Upper lobe of left lung (tissue), 6 donors: ENCODE measurements around the gene SLC4A3. TPM values are rescaled to one million over a fixed set of nuclear protein-coding genes. Genes with fewer than 3 reads are reported as not detected.

Source experiments
- ATAC-seq, 2 donors: fragments of 200-7000 bp; cut with Tn5 transposase; one replicate each; pipeline ENCODE4 v1.9.1; 2022; ENCODE audit warnings: mild to moderate bottlenecking in 2 of 2, moderate library complexity in 2 of 2; ENCODE audit not compliant: low FRiP score in 2 of 2
- DNase-seq, 2 donors: peaks; one replicate each; pipeline ENCODE4 v3.0.0-alpha.2; 2019 to 2020
- H3K27ac ChIP-seq, 4 donors: fragments of 200-600 bp; sonication (generic); one replicate each; pipeline ENCODE4 v1.5.1; 2016 to 2019
- H3K27me3 ChIP-seq, 4 donors: fragments of 200-600 bp; sonication (generic); one replicate each; pipeline ENCODE4 v1.5.1; 2017 to 2019
- H3K36me3 ChIP-seq, 4 donors: fragments of 200-600 bp; sonication (generic); one replicate each; pipeline ENCODE4 v1.5.1; 2016 to 2019
- H3K4me1 ChIP-seq, 4 donors: fragments of 200-600 bp; sonication (generic); one replicate each; pipeline ENCODE4 v1.5.1; 2018 to 2019
- H3K4me3 ChIP-seq, 4 donors: fragments of 200-600 bp; sonication (generic); one replicate each; pipeline ENCODE4 v1.5.1; 2017 to 2019; ENCODE audit warnings: mild to moderate bottlenecking in 2 of 4, moderate library complexity in 1 of 4
- H3K9me3 ChIP-seq, 4 donors: fragments of 200-600 bp; sonication (generic); one replicate each; pipeline ENCODE4 v1.5.1; 2018 to 2019
- CTCF ChIP-seq, 6 experiments: fragments of 450-650 bp in 4 of 6; fragments of 200-600 bp in 2 of 6; sonication (generic) in 2 of 6; IDR thresholded peaks; one replicate each; pipeline ENCODE4 v1.5.1; 2016 to 2019; ENCODE audit warnings: antibody characterized with exemption in 6 of 6
- EP300 ChIP-seq, 4 donors: sonication (generic); formaldehyde crosslinking; IDR thresholded peaks; one replicate each; pipeline ENCODE4 v1.5.1; 2017; ENCODE audit warnings: antibody characterized with exemption in 4 of 4, control low read depth in 2 of 4
- POLR2A ChIP-seq, 4 donors: fragments of 450-650 bp; IDR thresholded peaks; one replicate each; pipeline ENCODE4 v1.5.1; 2016 to 2017; ENCODE audit warnings: antibody characterized with exemption in 4 of 4, mild to moderate bottlenecking in 2 of 4
- POLR2AphosphoS5 ChIP-seq, 2 donors: sonication (generic); formaldehyde crosslinking; IDR thresholded peaks; one replicate each; pipeline ENCODE4 v1.5.1; 2017; ENCODE audit warnings: antibody characterized with exemption in 2 of 2
- WGBS, 2 donors: methylation state at CpG; one replicate each; pipeline ENCODE4 v1.1.5; 2017 to 2018; 5-methylcytosine and 5-hydroxymethylcytosine counted together
- total RNA-seq, 6 donors: library from RNA; depleted of rRNA in 4 of 6; stranded (reverse); fragments of >200 nt in 4 of 6; gene quantifications; one replicate each; pipeline versions ENCODE4 v1.1.0 to v1.2.1, GENCODE V29; 2016 to 2021
- donor health status: DM: no; HTN: no; CAD: no; lungs with moderate emphysema.
- donor health status: DM: no; HTN: yes; CAD: no; lungs with severe emphysema.

The SLC4A3 gene
- total RNA-seq, 6 donors from 2014 or later: 0.30 to 14.7 (median 2.1) TPM

GRCh38 chr2:219665926-219666325 is 38.5 kb downstream of the SLC4A3 start:
- Histone ChIP-seq H3K36me3 (no peaks in the 10 kb centered on the region), H3K9me3 (peaks cover 0 to 8% (median 0%) of the 10 kb centered on the region in 4 donors), H3K4me1 (no peaks in the 10 kb centered on the region), H3K27ac (no peak overlapping the region), H3K27me3 (no peaks in the 10 kb centered on the region), H3K4me3 (no peak overlapping the region)
- WGBS, 2 donors: 69 to 75% methylated on average over 6 of the region's 6 CpGs
- DNase-seq: no peak
- TF ChIP-seq EP300 (IDR thresholded peaks at IDR 0.05): no peak
- no peak for TF ChIP-seq POLR2A (IDR thresholded peaks at IDR 0.05)
- no peak for TF ChIP-seq POLR2AphosphoS5 (IDR thresholded peaks at IDR 0.05)
- TF ChIP-seq CTCF (IDR thresholded peaks at IDR 0.05): no peak
- no peak for ATAC-seq

- Histone ChIP-seq H3K9me3 (no peaks in the 10 kb centered on the region), H3K4me1 (no peaks in the 10 kb centered on the region), H3K27me3 (no peaks in the 10 kb centered on the region), H3K4me3 (no peak overlapping the region), H3K36me3 (no peaks in the 10 kb centered on the region), H3K27ac (no peak overlapping the region)
- DNase-seq (no peak), ATAC-seq (no peak)
- 74 to 87% methylated on average over 14 to 15 of the region's 15 CpGs for WGBS, 2 donors
- TF ChIP-seq CTCF (IDR thresholded peaks at IDR 0.05) (no peak), POLR2AphosphoS5 (IDR thresholded peaks at IDR 0.05) (no peak), EP300 (IDR thresholded peaks at IDR 0.05) (no peak), POLR2A (IDR thresholded peaks at IDR 0.05) (no peak)
Measured at GRCh38 chr2:219668316-219668715, 40.9 kb downstream of the SLC4A3 start.

GRCh38 chr2:219670386-219670785 is 43.0 kb downstream of the SLC4A3 start:
- Histone ChIP-seq H3K9me3 (no peaks in the 10 kb centered on the region), H3K4me3 (no peak overlapping the region), H3K36me3 (no peaks in the 10 kb centered on the region), H3K27ac (no peak overlapping the region), H3K27me3 (no peaks in the 10 kb centered on the region), H3K4me1 (no peaks in the 10 kb centered on the region)
- ATAC-seq (no peak), DNase-seq (no peak)
- TF ChIP-seq POLR2A (IDR thresholded peaks at IDR 0.05): no peak
- no peak for TF ChIP-seq POLR2AphosphoS5 (IDR thresholded peaks at IDR 0.05)
- TF ChIP-seq EP300 (IDR thresholded peaks at IDR 0.05): no peak
- TF ChIP-seq CTCF (IDR thresholded peaks at IDR 0.05): no peak
- 74 to 79% methylated on average over 6 of the region's 6 CpGs for WGBS, 2 donors

- no peaks in the 10 kb centered on the region for H3K4me1 ChIP-seq
- H3K9me3 ChIP-seq: no peaks in the 10 kb centered on the region
- DNase-seq (no peak), ATAC-seq (no peak)
- no peaks in the 10 kb centered on the region for H3K36me3 ChIP-seq
- no peak overlapping the region for H3K4me3 ChIP-seq
- H3K27ac ChIP-seq: no peak overlapping the region
- 63 to 78% methylated on average over 5 of the region's 5 CpGs for WGBS, 2 donors
- TF ChIP-seq CTCF (IDR thresholded peaks at IDR 0.05) (no peak), POLR2A (IDR thresholded peaks at IDR 0.05) (no peak), EP300 (IDR thresholded peaks at IDR 0.05) (no peak), POLR2AphosphoS5 (IDR thresholded peaks at IDR 0.05) (no peak)
- H3K27me3 ChIP-seq: no peaks in the 10 kb centered on the region
Measured at GRCh38 chr2:219671279-219671678, 43.8 kb downstream of the SLC4A3 start.

GRCh38 chr2:219672406-219672805 is 45.0 kb downstream of the SLC4A3 start:
- H3K27me3 ChIP-seq: no peaks in the 10 kb centered on the region
- no peak overlapping the region for H3K27ac ChIP-seq
- H3K9me3 ChIP-seq: no peaks in the 10 kb centered on the region
- WGBS, 2 donors: 93% methylated on average over 2 to 3 of the region's 3 CpGs
- no peaks in the 10 kb centered on the region for H3K36me3 ChIP-seq
- TF ChIP-seq POLR2A (IDR thresholded peaks at IDR 0.05) (no peak), CTCF (IDR thresholded peaks at IDR 0.05) (no peak), EP300 (IDR thresholded peaks at IDR 0.05) (no peak), POLR2AphosphoS5 (IDR thresholded peaks at IDR 0.05) (no peak)
- DNase-seq: no peak
- ATAC-seq: no peak
- no peak overlapping the region for H3K4me3 ChIP-seq
- no peaks in the 10 kb centered on the region for H3K4me1 ChIP-seq
